K562 (cell line): Measurements from ENCODE around the gene IL23A. TPM values are rescaled to one million over a fixed set of nuclear protein-coding genes. Genes with fewer than 3 reads are reported as not detected.
A peak's percentile ranks its signal among the peaks of the same experiment; 100 is the strongest.

Experiments
- BCLAF1 ChIP-seq, 2 experiments: fragments of 450-650 bp in 1 of 2; IDR thresholded peaks; 2 replicates each; pipeline ENCODE4 v1.6.1; 2011 to 2017; ENCODE audit warnings: low read depth in 2 of 2, antibody characterized with exemption in 1 of 2, borderline replicate concordance in 1 of 2, low read length in 1 of 2, mild to moderate bottlenecking in 1 of 2, mixed read lengths in 1 of 2; ENCODE audit not compliant: control insufficient read depth in 1 of 2
- CHCHD3 ChIP-seq: fragments of 250-450 bp; sonication (Bioruptor Pico); IDR thresholded peaks from 2 replicates; pipeline ENCODE4 v2.1.2; 2022; ENCODE audit warnings: mild to moderate bottlenecking
- EHMT2 ChIP-seq: fragments of 450-650 bp; IDR thresholded peaks from 2 replicates; pipeline ENCODE4 v1.6.1; 2018; ENCODE audit warnings: antibody characterized with exemption
- ERF ChIP-seq: fragments of 450-650 bp; formaldehyde crosslinking; IDR thresholded peaks from 2 replicates; pipeline ENCODE4 v1.4.0; 2020; ENCODE audit warnings: mild to moderate bottlenecking, mixed read lengths
- LCOR ChIP-seq: sonication (generic); formaldehyde crosslinking; IDR thresholded peaks from 2 replicates; pipeline ENCODE4 v1.8.0; 2022; ENCODE audit warnings: mild to moderate bottlenecking, missing genetic modification reagents
- MTF1 ChIP-seq: fragments of 250-450 bp; sonication (Bioruptor Pico); IDR thresholded peaks from 2 replicates; pipeline ENCODE4 v1.9.0; 2021; ENCODE audit warnings: moderate library complexity, mild to moderate bottlenecking, inconsistent platforms, borderline replicate concordance
- PTBP1 ChIP-seq: fragments of 200-400 bp; formaldehyde crosslinking; IDR thresholded peaks from 2 replicates; pipeline ENCODE4 v1.6.1; 2017; ENCODE audit warnings: low read depth, low read length
- TCF15 ChIP-seq: fragments of 250-450 bp; sonication (Bioruptor Pico); IDR thresholded peaks from 2 replicates; pipeline ENCODE4 v1.8.0; 2022; ENCODE audit warnings: moderate library complexity, mild to moderate bottlenecking, inconsistent platforms
- TCF7L2 ChIP-seq: fragments of 150-350 bp; IDR thresholded peaks from 2 replicates; pipeline ENCODE4 v1.6.1; 2016; ENCODE audit warnings: low read depth, mild to moderate bottlenecking, low read length, moderate library complexity
- THRB ChIP-seq: fragments of 450-650 bp; formaldehyde crosslinking; conservative IDR thresholded peaks from 2 replicates; pipeline ENCODE4 v1.4.0; 2022; ENCODE audit warnings: mild to moderate bottlenecking, missing genetic modification characterization
- ZEB2 ChIP-seq: fragments of 450-650 bp; IDR thresholded peaks from 2 replicates; pipeline ENCODE4 v1.6.1; 2016
- ZNF134 ChIP-seq: fragments of 250-450 bp; sonication (Bioruptor Pico); conservative IDR thresholded peaks from 2 replicates; pipeline ENCODE4 v1.4.0; 2020
- ZNF407 ChIP-seq: fragments of 450-650 bp; IDR thresholded peaks from 2 replicates; pipeline ENCODE4 v1.6.1; 2016; ENCODE audit warnings: low read depth
- ZNF57 ChIP-seq: fragments of 450-650 bp; formaldehyde crosslinking; IDR thresholded peaks from 2 replicates; pipeline ENCODE4 v1.4.0; 2020; ENCODE audit warnings: mild to moderate bottlenecking, moderate library complexity
- polyA plus RNA-seq, 8 experiments: library from polyadenylated mRNA; depleted of rRNA in 4 of 8; stranded (reverse) in 5 of 8; unstranded in 3 of 8; fragments of >200 nt; fragmentation: Nextera tagmentation in 2 of 8; fragmentation: Illumina TruSeq in 1 of 8; extraction: Ambion mirVana in 2 of 8; extraction: Trizol in 1 of 8; gene quantifications; 2 replicates each; pipeline versions ENCODE4 v1.2.1 to v1.2.3, GENCODE V29; 2011 to 2014; ENCODE audit warnings: inconsistent platforms in 1 of 8, missing spikeins in 1 of 8
- total RNA-seq, 7 experiments: library from RNA; depleted of rRNA in 6 of 7; stranded (reverse); fragments of >200 nt in 6 of 7; fragmentation: Illumina TruSeq in 2 of 7; extraction: Trizol in 2 of 7; gene quantifications; 2 replicates each; pipeline versions ENCODE4 v1.2.1 to v1.2.3, GENCODE V29; 2011 to 2021; ENCODE audit warnings: low replicate concordance in 1 of 7

IL23A gene
- total and polyA plus RNA-seq, 9 of the 15 experiments (the other 6 are each of a cell fraction or from before 2014, with no cell fraction given): 4.4 to 37.2 (median 9.6) TPM

- TF ChIP-seq ZNF407 (no peak), ZNF57 (CRISPR knock-in tag) (no peak), CHCHD3 (CRISPR knock-in tag) (no peak), ERF (CRISPR knock-in tag) (no peak), TCF15 (CRISPR knock-in tag) (no peak), EHMT2 (peak; percentile 39; the same call in 1 of the 2 replicates), PTBP1 (no peak), ZEB2 (no peak), THRB (CRISPR knock-in tag) (no peak), MTF1 (CRISPR knock-in tag) (no peak), BCLAF1 (IDR thresholded peaks at IDR 0.05; ENCODE audit: borderline replicate concordance in 1 of 2, control insufficient read depth in 1 of 2, low read depth in 2 of 2, low read length in 1 of 2) (no peak), LCOR (CRISPR knock-in tag) (peak; percentile 79), ZNF134 (CRISPR knock-in tag) (no peak), TCF7L2 (no peak)
Measured at GRCh38 chr12:56300644-56301464, 37.8 kb upstream of the IL23A start (continued).
